Neural crest cell (in vitro differentiated cells): Measurements from ENCODE around the gene RRAD. TPM values are rescaled to one million over a fixed set of nuclear protein-coding genes. Genes with fewer than 3 reads are reported as not detected.
"Not testable (repeated sequence)": the region's sequence is repeated elsewhere in the genome, so short reads cannot be mapped to it uniquely, and the experiment has no call there.

Experiments
- DNase-seq: peaks from one replicate; pipeline ENCODE4 v3.0.0; 2021; ENCODE audit warnings: low read depth, mixed read lengths, low spot score
- H3K27ac Mint-ChIP-seq: one replicate; pipeline ENCODE4 v1.8.0; 2021; ENCODE audit warnings: mild to moderate bottlenecking, mixed read lengths; ENCODE audit not compliant: unreplicated experiment
- H3K27me3 Mint-ChIP-seq: 2 replicates; pipeline ENCODE4 v1.8.0; 2021; ENCODE audit warnings: low read depth, mild to moderate bottlenecking, mixed read lengths
- H3K36me3 Mint-ChIP-seq: 2 replicates; pipeline ENCODE4 v1.8.0; 2021; ENCODE audit warnings: low read depth, mild to moderate bottlenecking, mixed read lengths
- H3K4me1 Mint-ChIP-seq: 2 replicates; pipeline ENCODE4 v1.8.0; 2021; ENCODE audit warnings: mixed read lengths
- H3K4me3 Mint-ChIP-seq: one replicate; pipeline ENCODE4 v1.8.0; 2021; ENCODE audit warnings: mild to moderate bottlenecking, mixed read lengths
- H3K9me3 Mint-ChIP-seq: 2 replicates; pipeline ENCODE4 v1.8.0; 2021; ENCODE audit warnings: mixed read lengths
- total RNA-seq: library from RNA; stranded (reverse); gene quantifications from 2 replicates; pipeline ENCODE4 v1.2.1, GENCODE V29; 2021
- TF ChIP-seq, protein P1 (sequence below): fragments of 200-600 bp; sonication (generic); conservative IDR thresholded peaks from 2 replicates; pipeline ENCODE4 v1.5.0; 2021; ENCODE audit warnings: antibody characterized with exemption, mild to moderate bottlenecking

Gene RRAD
- total RNA-seq, 1 donor from 2014 or later = 0.54 TPM

DNA sequence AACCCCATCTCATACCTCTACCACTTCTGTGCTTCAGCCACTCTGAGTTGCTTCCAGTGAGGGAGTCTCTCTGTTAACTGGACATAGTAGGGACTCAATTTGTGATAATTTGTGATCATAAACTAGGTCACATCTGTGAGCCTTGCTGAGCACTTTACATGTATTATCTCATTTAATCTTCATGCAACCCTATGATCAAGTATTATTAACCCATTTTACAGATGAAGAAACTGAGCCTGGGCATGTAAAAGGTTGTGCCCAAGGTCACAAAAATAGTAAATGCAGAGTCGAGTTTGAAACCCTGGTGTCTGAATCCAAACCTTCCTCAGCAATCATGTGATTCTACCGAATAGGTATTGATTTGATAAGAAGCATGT lies 26.4 kb downstream of the RRAD start:
- Mint-ChIP-seq H3K27me3 (no peaks in the 10 kb centered on the region), H3K9me3 (no peaks in the 10 kb centered on the region), H3K27ac (no peak overlapping the region), H3K36me3 (no peaks in the 10 kb centered on the region), H3K4me3 (no peak overlapping the region), H3K4me1 (peaks cover 7% of the 10 kb centered on the region)
- TF ChIP-seq, protein P1, sequence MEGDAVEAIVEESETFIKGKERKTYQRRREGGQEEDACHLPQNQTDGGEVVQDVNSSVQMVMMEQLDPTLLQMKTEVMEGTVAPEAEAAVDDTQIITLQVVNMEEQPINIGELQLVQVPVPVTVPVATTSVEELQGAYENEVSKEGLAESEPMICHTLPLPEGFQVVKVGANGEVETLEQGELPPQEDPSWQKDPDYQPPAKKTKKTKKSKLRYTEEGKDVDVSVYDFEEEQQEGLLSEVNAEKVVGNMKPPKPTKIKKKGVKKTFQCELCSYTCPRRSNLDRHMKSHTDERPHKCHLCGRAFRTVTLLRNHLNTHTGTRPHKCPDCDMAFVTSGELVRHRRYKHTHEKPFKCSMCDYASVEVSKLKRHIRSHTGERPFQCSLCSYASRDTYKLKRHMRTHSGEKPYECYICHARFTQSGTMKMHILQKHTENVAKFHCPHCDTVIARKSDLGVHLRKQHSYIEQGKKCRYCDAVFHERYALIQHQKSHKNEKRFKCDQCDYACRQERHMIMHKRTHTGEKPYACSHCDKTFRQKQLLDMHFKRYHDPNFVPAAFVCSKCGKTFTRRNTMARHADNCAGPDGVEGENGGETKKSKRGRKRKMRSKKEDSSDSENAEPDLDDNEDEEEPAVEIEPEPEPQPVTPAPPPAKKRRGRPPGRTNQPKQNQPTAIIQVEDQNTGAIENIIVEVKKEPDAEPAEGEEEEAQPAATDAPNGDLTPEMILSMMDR = no peak
- DNase-seq = no peak

DNA sequence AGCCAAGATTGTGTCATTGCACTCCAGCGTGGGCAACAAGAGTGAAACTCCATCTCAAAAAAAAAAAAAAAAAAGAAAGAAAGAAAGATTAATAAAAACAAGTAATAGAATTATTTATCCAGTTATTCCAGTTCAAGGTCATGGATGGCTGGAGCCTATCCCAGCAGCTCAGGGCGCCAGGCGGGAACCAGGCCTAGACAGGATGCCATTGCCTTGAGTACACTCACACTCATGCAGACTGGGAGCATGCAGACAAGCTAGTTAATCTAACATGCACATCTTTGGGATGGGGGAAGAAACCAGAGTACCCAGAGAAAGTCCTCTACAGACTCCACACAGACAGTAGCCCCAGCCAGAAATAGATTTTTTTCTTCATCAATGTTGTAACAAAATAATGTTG lies 27.1 kb downstream of the RRAD start:
- TF ChIP-seq, protein P1 = no peak
- no peaks in the 10 kb centered on the region for H3K27me3 Mint-ChIP-seq
- no peak overlapping the region for H3K27ac Mint-ChIP-seq
- H3K4me1 Mint-ChIP-seq = peaks cover 7% of the 10 kb centered on the region
- no peaks in the 10 kb centered on the region for H3K9me3 Mint-ChIP-seq
- no peak for DNase-seq
- H3K4me3 Mint-ChIP-seq = no peak overlapping the region
- H3K36me3 Mint-ChIP-seq = no peaks in the 10 kb centered on the region

DNA sequence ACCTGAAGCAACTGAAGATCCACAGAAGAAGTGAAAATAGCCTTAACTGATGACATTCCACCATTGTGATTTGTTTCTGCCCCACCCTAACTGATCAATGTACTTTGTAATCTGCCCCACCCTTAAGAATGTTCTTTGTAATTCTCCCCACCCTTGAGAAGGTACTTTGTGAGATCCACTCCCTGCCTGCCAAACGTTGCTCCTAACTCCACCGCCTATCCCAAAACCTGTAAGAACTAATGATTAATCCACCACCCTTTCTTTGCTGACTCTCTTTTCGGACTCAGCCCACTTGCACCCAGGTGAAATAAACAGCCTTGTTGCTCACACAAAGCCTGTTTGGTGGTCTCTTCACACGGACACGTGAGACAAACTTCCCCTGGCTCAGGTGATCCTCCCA lies 28.7 kb downstream of the RRAD start:
- not testable (repeated sequence) for H3K27me3 Mint-ChIP-seq, H3K9me3 Mint-ChIP-seq, H3K36me3 Mint-ChIP-seq, H3K4me1 Mint-ChIP-seq, DNase-seq, H3K4me3 Mint-ChIP-seq
- H3K27ac Mint-ChIP-seq = peak overlapping the region; percentile 21

DNA sequence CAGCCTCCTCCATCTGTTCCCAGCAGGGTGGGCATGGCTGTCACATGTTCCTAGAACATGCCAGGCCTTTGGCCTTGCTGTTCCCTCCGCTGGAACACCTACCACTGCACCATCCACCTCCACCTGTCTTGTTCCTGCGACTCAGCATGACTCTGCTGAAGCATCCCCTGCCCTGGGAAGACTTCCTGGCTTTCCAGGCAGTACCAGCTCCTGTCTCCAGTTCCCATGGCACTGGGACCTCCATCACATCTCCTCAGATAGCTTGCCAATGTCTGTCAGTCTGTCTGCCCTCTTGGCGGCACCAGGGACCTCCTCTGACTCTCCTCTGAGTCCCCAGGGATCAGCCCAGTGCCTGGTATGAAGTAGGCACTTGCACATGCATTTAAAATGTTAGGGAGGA lies 29.3 kb downstream of the RRAD start:
- Mint-ChIP-seq H3K27me3 (no peaks in the 10 kb centered on the region), H3K9me3 (no peaks in the 10 kb centered on the region)

DNA sequence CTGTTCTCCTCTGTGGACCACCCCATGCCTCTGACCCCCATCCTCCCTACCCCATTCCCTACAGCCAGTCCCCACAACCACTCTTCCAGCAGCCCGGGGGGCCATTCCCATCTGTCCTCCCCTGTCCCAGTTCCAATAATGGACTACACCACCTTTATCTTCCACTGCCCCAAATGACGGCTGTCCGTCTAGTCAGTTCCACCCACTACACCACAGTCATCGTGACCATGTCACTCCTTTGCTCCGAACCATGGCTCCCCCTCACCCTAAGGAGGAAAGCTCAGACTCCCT lies 29.7 kb downstream of the RRAD start:
- H3K27ac Mint-ChIP-seq = no peak overlapping the region
- no peak overlapping the region for H3K4me3 Mint-ChIP-seq

More for the DNA sequence above, 29.3 kb downstream of the RRAD start:
- Mint-ChIP-seq H3K4me1 (peaks cover 7% of the 10 kb centered on the region), H3K27ac (no peak overlapping the region), H3K4me3 (no peak overlapping the region), H3K36me3 (no peaks in the 10 kb centered on the region)
- TF ChIP-seq, protein P1 = no peak
- DNase-seq = no peak

DNA sequence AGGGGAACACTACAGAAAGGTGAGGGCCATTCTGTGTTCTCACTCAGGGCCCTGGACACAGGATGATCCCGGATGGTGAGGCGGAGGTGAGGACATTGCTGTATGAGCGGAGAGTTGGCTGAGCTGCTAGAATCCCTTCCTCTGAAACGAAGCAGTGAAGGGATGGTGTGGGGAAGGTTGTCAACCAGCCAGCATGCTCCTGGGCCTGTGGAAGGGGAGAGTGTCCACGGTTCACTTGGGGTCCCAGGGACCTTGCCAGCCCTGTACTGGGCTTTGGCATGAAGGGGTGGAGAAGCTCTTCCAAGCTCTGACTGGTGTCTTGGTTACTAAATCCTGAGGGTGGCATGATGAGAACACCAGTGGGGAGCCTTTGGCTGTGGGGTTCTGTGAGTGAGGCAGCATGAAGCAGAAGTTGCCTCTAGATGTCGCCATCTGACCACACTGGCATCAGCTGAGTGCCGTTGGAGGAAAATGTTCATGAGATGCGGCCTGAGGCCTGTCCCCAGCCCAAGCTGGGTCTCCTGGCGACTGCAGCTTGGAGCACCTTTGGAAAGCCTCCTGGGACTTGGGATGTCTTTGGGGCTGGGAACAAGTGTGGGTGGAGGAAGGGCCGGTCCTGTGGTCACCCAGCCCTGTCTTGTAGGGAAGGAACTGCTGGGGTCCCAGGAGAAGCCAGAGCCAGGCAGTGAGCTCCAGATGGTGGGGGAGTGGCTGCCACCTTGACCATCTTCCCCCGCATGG lies 30.2 kb downstream of the RRAD start:
- no peaks in the 10 kb centered on the region for H3K36me3 Mint-ChIP-seq
- H3K27ac Mint-ChIP-seq = peak overlapping the region; percentile 59
- peaks cover 7% of the 10 kb centered on the region for H3K4me1 Mint-ChIP-seq
- no peaks in the 10 kb centered on the region for H3K9me3 Mint-ChIP-seq
- TF ChIP-seq, protein P1 = peak; percentile 81
- DNase-seq = peak; percentile 62
- no peak overlapping the region for H3K4me3 Mint-ChIP-seq
- H3K27me3 Mint-ChIP-seq = no peaks in the 10 kb centered on the region

More for the DNA sequence above, 29.7 kb downstream of the RRAD start:
- Mint-ChIP-seq H3K27me3 (no peaks in the 10 kb centered on the region), H3K9me3 (no peaks in the 10 kb centered on the region), H3K4me1 (peaks cover 7% of the 10 kb centered on the region), H3K36me3 (no peaks in the 10 kb centered on the region)
- no peak for DNase-seq
- TF ChIP-seq, protein P1 = no peak
